ENCODE measurements around the gene KIF27. TPM values are rescaled to one million over a fixed set of nuclear protein-coding genes. Genes with fewer than 3 reads are reported as not detected.
"Not testable (repeated sequence)": the region's sequence is repeated elsewhere in the genome, so short reads cannot be mapped to it uniquely, and the experiment has no call there.

KIF27 gene
- polyA plus RNA-seq, 3 donors: 19.1 to 27.3 (median 19.3) TPM

DNA sequence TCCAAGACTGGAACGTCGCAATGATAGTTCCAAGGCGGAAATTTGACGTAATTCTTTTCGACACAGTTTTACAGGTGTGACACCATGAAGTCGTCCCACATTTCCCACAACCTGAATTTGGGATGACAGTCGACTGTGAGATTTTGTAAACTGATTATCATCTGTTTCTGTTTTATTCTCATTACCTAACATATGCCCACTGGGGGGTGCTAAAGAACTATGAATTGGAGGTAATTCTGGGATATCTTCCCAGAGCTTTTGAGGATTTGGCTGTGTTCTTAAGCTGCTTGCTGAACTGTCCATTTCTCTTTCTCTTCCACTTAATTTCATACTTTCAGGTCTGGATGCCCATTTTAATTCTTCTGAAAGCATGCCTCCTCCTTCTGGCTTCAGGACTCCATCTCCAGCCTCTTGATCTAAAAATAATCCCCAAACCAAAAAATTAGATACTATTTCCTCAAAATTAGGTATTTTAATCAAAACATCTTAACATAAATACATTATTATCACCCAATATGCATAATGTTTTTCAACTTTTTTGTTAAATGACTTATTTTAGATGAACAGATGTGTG, 84.1 kb downstream of the KIF27 start:
- not testable (repeated sequence) for DNase-seq (ENCODE audit: extremely low read depth in 1 of 11, low read depth in 9 of 11, low spot score in 4 of 11)

DNA sequence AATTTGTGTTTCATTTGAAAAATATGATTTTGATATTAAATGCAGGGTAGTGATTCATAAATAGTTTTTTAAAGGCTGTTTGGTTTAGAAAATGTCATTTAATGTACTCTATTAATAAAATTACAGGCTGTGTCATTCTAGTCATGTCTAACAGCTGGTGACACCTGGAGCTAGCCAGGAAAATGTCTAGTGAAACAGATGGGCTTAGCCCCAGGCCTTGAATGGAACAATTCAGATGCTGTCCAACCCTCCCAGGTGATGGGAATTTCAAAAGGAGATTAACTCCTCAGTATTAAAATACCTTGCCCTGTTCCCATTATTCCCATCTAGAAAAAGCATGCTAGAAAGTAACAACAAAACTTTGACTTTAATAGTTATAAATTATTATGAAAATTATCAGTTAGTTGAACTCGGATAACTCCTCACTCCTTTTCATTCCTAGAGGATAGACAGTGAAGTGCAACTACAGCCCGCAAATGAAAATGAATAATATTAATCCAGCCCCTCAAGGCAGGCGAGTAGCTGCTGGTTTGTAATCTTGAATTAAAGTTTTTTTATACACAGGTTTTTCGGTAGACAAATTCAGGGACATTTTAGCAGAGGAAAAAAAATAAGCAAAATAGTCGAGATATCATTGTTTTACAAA, 90.7 kb downstream of the KIF27 start:
- not testable (repeated sequence) for DNase-seq (ENCODE audit: extremely low read depth in 1 of 11, low read depth in 9 of 11, low spot score in 4 of 11)

DNA sequence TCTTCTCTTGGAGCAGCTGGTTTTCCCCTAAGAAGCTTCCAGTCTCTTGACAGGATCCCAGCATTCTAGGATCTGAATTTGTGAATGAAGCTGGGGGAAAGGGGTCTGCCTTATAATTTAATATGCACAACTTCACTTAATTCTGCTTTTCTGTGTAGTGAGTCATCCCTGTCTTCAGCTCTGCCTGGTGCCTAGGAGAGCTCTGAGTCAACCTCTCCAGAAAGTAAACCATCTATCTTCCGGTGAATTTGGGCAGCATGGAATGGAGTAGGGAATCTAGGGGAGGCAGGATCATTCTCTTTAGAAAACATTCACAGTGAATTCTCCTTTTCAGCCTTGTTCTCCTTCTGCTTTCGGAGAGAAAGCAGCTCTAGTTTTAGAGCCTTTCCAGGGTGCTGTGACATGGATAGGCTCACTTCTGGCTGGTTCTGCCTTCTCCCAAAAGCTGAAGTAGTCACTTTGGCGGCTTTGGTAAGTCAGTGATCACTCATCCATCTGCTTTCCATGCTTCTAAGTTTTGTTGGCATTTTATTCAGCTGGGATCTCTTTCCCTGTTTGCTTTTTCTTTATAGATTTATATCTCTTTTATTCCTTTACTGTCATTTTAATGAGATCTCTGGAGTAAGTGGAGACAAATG, 96.1 kb downstream of the KIF27 start:
- not testable (repeated sequence) for DNase-seq (ENCODE audit: extremely low read depth in 1 of 11, low read depth in 9 of 11, low spot score in 4 of 11)

DNA sequence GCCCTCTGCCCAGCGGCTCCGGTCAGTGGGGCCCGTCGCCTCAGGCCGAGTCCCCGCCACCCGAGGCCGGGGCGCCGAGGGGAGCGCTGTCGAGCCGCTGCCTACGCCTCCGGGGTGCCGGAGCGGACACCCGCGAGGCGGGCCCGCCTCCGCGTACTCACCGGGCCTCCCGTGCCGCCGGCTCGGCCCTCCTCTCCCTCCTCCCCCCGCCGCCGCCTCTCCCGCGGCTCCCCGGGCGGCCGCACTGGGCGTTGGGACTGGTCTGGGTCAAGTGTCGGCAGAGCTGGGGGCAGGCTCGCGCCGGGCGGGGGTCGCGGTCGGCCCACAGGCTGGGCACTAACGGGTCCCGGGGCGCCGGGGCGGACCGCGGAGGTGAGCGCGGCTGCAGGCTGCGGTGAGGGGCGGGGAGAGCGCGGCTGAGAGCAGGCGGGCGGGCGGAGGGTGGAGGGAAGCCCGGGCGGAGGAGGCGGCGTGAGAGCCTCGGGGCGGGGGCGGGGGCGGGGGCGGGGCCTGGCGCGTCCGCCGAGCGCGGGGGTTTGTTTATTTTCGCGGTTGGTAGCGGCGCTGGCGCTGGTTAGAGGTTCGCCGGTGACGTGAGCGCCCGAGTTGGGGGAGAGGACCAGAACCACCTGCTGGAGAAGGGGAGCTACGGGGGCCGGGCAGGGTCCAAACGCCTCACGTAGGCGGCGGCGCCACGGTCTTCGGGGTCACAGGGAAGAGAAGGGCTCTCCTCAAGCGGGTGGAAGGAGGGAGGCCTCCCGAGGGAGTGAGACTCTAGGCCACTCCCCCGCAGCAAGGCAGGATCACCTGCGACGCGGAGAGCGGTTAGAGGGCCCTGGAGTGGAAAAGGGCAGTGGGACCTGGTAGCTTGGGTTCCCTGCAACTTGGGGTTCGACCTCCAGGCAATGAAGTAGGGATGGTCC, 103.6 kb downstream of the KIF27 start, which contains the start of gene GKAP1:
Gene GKAP1, minus strand, starts transcription at position 414 of the 923 bp plus-strand sequence. CDS start 11,252 bp downstream, outside the sequence.
- DNase-seq (ENCODE audit: extremely low read depth in 1 of 11, low read depth in 9 of 11, low spot score in 4 of 11): peak in 8 of 11 donors; percentile 15 to 57 (median 40)

DNA sequence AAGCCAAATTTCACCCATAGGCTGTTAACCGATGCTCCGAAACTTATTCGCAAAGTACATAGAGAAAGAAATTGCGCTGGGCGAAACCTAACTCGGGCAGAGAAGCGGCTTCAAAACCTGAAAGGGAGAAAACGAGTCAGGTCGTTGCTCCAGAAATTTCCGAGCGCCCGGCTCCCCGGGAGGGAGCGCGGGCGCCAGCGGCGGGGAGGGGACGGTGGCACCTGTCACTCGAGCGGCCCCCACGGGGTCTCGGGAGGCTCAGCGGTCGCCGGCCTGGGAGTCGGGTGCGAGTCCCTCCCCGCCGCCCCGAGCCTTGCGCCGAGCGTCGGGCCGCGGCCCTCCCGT, 104.2 kb downstream of the KIF27 start:
- DNase-seq (ENCODE audit: extremely low read depth in 1 of 11, low read depth in 9 of 11, low spot score in 4 of 11): peak in 5 of 11 donors; percentile 3 to 9 (median 7)

DNA sequence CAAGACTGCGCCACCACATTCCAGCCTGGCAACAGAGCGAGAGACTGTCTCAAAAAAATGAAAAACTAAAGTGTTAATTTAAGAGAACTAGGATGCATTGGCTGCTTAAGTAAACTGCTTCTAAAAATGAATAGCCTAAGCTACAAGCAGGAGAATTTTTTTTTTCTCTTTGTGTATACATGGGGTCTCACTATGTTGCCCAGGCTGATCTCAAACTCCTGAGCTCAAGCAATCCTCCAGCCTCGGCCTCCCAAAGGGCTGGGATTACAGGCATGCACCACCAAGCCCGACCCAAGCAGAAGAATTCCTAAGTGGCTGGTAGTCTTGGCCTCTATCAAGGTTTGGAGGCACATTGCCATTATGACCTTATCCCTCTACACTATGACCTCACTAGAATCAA, 106.1 kb downstream of the KIF27 start:
- DNase-seq (ENCODE audit: extremely low read depth in 1 of 11, low read depth in 9 of 11, low spot score in 4 of 11): not testable (repeated sequence)

DNA sequence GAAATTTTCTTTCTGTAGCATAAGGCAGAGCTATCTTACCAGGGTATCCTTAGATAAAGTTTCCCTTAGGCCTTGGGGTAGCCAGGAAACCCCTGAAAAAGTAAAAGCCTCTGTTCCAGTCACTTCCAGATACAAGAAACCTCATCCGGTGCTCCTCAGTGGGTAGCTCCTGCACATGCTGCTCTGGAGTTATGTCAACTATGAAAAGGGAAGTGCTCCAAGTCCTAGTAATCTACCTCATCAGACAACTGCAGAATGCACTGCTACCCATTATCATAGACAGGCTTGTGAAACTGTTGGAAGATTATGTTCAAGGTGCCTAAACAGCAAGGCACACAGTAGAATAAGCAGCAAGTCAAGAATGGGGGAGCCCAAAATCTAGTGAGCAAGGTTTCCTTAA, 112.0 kb downstream of the KIF27 start:
- not testable (repeated sequence) for DNase-seq (ENCODE audit: extremely low read depth in 1 of 11, low read depth in 9 of 11, low spot score in 4 of 11)

DNA sequence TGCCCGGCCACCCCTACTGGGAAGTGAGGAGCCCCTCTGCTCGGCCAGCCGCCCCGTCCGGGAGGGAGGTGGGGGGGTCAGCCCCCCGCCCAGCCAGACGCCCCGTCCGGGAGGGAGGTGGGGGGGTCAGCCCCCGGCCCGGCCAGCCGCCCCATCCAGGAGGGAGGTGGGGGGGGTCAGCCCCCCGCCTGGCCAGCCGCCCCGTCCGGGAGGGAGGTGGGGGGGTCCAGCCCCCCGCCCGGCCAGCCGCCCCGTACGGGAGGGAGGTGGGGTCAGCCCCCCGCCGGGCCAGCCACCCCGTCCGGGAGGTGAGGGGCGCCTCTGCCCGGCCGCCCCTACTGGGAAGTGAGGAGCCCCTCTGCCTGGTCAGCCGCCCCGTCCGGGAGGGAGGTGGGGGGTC, 116.8 kb downstream of the KIF27 start:
- DNase-seq (ENCODE audit: extremely low read depth in 1 of 11, low read depth in 9 of 11, low spot score in 4 of 11): not testable (repeated sequence)

DNA sequence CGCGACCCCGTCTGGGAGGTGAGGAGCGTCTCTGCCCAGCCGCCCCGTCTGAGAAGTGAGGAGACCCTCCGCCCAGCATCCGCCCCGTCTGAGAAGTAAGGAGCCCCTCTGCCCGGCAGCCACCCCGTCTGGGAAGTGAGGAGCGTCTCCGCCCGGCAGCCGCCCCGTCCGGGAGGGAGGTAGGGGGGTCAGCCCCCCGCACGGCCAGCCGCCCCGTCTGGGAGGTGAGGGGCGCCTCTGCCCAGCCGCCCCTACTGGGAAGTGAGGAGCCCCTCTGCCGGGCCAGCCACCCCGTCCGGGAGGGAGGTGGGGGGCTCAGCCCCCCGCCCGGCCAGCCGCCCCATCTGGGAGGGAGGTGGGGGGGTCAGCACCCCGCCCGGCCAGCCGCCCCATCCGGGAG, 117.3 kb downstream of the KIF27 start:
- not testable (repeated sequence) for DNase-seq (ENCODE audit: extremely low read depth in 1 of 11, low read depth in 9 of 11, low spot score in 4 of 11)

DNA sequence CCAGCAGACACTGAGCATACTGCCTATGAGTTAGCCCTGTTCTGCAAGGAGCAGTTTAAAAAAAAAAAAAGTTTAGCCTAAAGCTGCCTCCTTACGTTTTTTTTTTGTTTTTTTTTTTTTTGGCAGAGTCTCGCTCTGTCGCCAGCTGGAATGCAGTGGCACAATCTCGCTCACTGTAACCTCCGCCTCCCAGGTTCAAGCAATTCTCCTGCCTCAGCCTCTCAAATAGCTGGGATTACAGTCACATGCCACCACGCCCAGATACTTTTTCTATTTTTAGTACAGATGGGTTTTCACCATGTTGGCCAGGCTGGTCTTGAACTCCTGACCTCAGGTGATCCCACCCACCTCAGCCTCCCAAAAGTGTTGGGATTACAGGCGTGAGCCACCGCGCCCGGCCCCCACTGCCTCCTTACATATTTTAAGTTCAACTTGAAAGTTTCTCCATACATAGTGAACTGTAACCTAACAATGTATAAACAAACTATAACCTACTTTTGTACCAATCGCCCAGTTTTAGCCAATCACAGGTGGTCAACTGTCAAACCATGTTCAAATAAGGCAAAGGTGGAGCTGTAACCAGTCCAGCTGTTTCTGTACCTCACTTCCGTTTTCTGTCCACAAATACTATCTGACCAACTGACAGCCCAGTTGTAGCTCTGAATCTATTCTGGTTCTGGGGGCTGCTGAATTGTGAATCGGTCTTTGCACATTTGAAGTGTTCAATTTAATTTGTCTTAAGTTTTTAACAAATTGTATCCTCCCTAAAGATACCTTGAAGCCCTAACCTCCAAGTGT, 120.8 kb downstream of the KIF27 start:
- DNase-seq (ENCODE audit: extremely low read depth in 1 of 11, low read depth in 9 of 11, low spot score in 4 of 11): no peak

DNA sequence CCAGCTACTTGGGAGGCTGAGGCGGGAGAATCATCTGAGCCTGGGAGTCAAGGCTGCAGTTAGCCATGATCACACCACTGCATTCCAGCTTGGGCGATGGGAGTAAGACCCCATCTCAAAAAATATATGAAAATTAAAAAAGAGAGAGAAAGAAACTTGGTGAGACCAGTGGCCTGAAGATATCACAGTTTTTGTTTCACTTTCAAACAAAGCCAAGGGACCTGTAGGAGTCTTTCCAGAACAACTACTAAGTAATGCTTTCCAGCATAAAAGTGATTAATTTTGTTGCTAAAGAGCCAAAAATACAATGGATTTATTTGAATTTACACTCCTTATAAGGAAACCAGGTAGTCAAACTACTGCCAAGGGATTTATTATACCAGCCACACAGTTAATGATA, 127.2 kb downstream of the KIF27 start:
- DNase-seq (ENCODE audit: extremely low read depth in 1 of 11, low read depth in 9 of 11, low spot score in 4 of 11): peak in 1 of 11 donors; percentile 2

DNA sequence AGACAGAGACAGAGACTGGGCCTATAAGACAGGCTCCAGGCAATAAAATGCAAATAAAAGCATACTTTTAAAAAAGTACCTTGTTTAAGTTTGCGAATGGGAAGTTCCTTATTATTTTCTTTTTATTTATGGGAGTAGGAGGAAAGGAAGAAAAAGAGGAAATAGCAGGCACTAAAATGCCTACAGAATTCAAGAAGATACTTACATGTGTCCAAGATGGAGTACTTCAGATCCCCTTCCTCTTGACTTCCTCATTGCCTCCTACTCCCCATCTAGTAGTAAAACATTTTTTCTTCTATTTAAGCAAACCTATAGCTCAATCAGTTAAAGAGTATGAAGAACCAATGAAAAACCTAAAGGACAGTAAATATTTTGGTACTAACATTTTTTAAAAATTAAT, 128.5 kb downstream of the KIF27 start:
- no peak for DNase-seq (ENCODE audit: extremely low read depth in 1 of 11, low read depth in 9 of 11, low spot score in 4 of 11)

Other genes with a start within 250 kb of the KIF27 start
- 100 to 1,000 TPM; 112 to 119 (median 116) TPM for gene UBQLN1, start 213.5 kb downstream of the KIF27 start, polyA plus RNA-seq (ENCODE audit: insufficient read length in 3 of 3)
- gene GKAP1, start 103.7 kb downstream of the KIF27 start, polyA plus RNA-seq (ENCODE audit: insufficient read length in 3 of 3): 10 to 100 TPM; 16.3 to 20.2 (median 17.4) TPM
- 100 to 1,000 TPM; 909 to 987 (median 925) TPM for gene HNRNPK, start 58.8 kb upstream of the KIF27 start, polyA plus RNA-seq (ENCODE audit: insufficient read length in 3 of 3)
- 10 to 100 TPM; 18.2 to 24.7 (median 21.0) TPM for gene RMI1, start 59.4 kb upstream of the KIF27 start, polyA plus RNA-seq (ENCODE audit: insufficient read length in 3 of 3)

All from renal cortex interstitium (tissue), 11 donors.